A549 (cell line): ENCODE measurements around the gene PRR12. TPM values are rescaled to one million over a fixed set of nuclear protein-coding genes. Genes with fewer than 3 reads are reported as not detected.

Experiments used
- ATAC-seq, 2 experiments: fragments of 200-7000 bp in 1 of 2; fragments of >200 bp in 1 of 2; cut with Nextera tagmentation in 1 of 2; cut with Tn5 transposase in 1 of 2; 3 replicates each; pipeline versions ENCODE4 v1.8.0 to v1.9.1; 2018 to 2020; ENCODE audit warnings: mild to moderate bottlenecking in 1 of 2, moderate library complexity in 1 of 2
- CTCF ChIA-PET: fragments of 300-600 bp; sonication (Branson Sonifier 250); formaldehyde crosslinking; extraction: SDS; loops from one replicate; lab custom pipeline; 2021; ENCODE audit warnings: antibody characterized with exemption, inconsistent platforms; lab: Yijun Ruan, JAX
- POLR2A ChIA-PET: fragments of 350-600 bp; formaldehyde crosslinking; extraction: SDS; loops from one replicate; lab custom pipeline; 2021; ENCODE audit warnings: antibody characterized with exemption, inconsistent platforms; lab: Yijun Ruan, JAX
- DNase-seq, 2 experiments: peaks; one replicate each; pipeline versions ENCODE4 v3.0.0 to v3.0.0-alpha.2; 2011 to 2016; ENCODE audit warnings: low read depth in 1 of 2, low spot score in 1 of 2
- FAIRE-seq: peaks from 2 replicates; lab custom pipeline; 2011; peaks lifted over from hg19 to GRCh38; lab: Jason Lieb, UNC
- H3K27ac ChIP-seq, 2 experiments: fragments of >200 bp; sonication (Bioruptor Twin); formaldehyde crosslinking; 3 replicates each; pipeline ENCODE4 v1.5.1; 2016 to 2017
- H3K4me1 ChIP-seq: fragments of >200 bp; sonication (Bioruptor Twin); formaldehyde crosslinking; 3 replicates; pipeline ENCODE4 v1.6.1; 2016
- H3K4me2 ChIP-seq: fragments of >200 bp; sonication (Bioruptor Twin); formaldehyde crosslinking; 3 replicates; pipeline ENCODE4 v1.6.1; 2016
- H3K4me3 ChIP-seq: fragments of >200 bp; sonication (Bioruptor Twin); formaldehyde crosslinking; 3 replicates; pipeline ENCODE4 v1.5.1; 2016
- H3K9me3 ChIP-seq: fragments of >200 bp; sonication (Bioruptor Twin); formaldehyde crosslinking; 3 replicates; pipeline ENCODE4 v1.6.1; 2016
- BHLHE40 ChIP-seq: IDR thresholded peaks from 2 replicates; pipeline ENCODE4 v1.6.1; 2012; ENCODE audit warnings: low read depth, low read length, inconsistent platforms
- EHMT2 ChIP-seq: fragments of 200-600 bp; sonication (generic); IDR thresholded peaks from 2 replicates; pipeline ENCODE4 v1.6.1; 2016; ENCODE audit warnings: antibody characterized with exemption, low read depth, mild to moderate bottlenecking, moderate library complexity
- EP300 ChIP-seq, 2 experiments: fragments of >200 bp; sonication (Bioruptor Twin); formaldehyde crosslinking; IDR thresholded peaks; 2 replicates in 1 of 2; 3 replicates in 1 of 2; pipeline ENCODE4 v1.6.1; 2016 to 2017
- HEYL ChIP-seq: fragments of 250-450 bp; sonication (Bioruptor Pico); IDR thresholded peaks from 2 replicates; pipeline ENCODE4 v1.8.0; 2021; ENCODE audit warnings: mild to moderate bottlenecking, moderate library complexity
- HOXA7 ChIP-seq: fragments of 250-450 bp; sonication (Bioruptor Pico); IDR thresholded peaks from 2 replicates; pipeline ENCODE4 v1.5.0; 2020; ENCODE audit warnings: mild to moderate bottlenecking, moderate library complexity
- JUN ChIP-seq, 2 experiments: fragments of >200 bp; sonication (Bioruptor Twin); formaldehyde crosslinking; IDR thresholded peaks; 2 replicates in 1 of 2; 3 replicates in 1 of 2; pipeline ENCODE4 v1.6.1; 2016 to 2017
- PHF8 ChIP-seq: fragments of 200-600 bp; sonication (generic); IDR thresholded peaks from 2 replicates; pipeline ENCODE4 v1.6.1; 2016; ENCODE audit warnings: low read depth, mild to moderate bottlenecking, antibody characterized with exemption, moderate library complexity, borderline replicate concordance
- POLR2A ChIP-seq: IDR thresholded peaks from 2 replicates; pipeline ENCODE4 v1.6.1; 2012; ENCODE audit warnings: mild to moderate bottlenecking, low read length
- RFX5 ChIP-seq: fragments of 450-650 bp; IDR thresholded peaks from 2 replicates; pipeline ENCODE4 v1.7.1; 2014; ENCODE audit warnings: antibody characterized with exemption, mild to moderate bottlenecking, moderate library complexity
- RNF2 ChIP-seq: fragments of 200-600 bp; sonication (generic); IDR thresholded peaks from 2 replicates; pipeline ENCODE4 v1.6.1; 2016; ENCODE audit warnings: low read depth, mild to moderate bottlenecking, antibody characterized with exemption, moderate library complexity, borderline replicate concordance
- SREBF2 ChIP-seq: fragments of 450-650 bp; IDR thresholded peaks from 2 replicates; pipeline ENCODE4 v1.6.1; 2014; ENCODE audit warnings: mild to moderate bottlenecking, moderate library complexity
- TFCP2L1 ChIP-seq: fragments of 250-450 bp; sonication (Bioruptor Pico); IDR thresholded peaks from 2 replicates; pipeline ENCODE4 v1.5.0; 2021; ENCODE audit warnings: mild to moderate bottlenecking
- ZFP36 ChIP-seq: fragments of 450-650 bp; IDR thresholded peaks from 2 replicates; pipeline ENCODE4 v1.6.1; 2014; ENCODE audit warnings: borderline replicate concordance; ENCODE audit not compliant: partially characterized antibody
- WGBS: methylation state at CpG from one replicate; pipeline ENCODE4 v1.1.6; 2017; ENCODE audit errors: missing lambda C conversion rate; 5-methylcytosine and 5-hydroxymethylcytosine counted together
- polyA plus RNA-seq, 4 experiments: library from polyadenylated mRNA; depleted of rRNA in 3 of 4; stranded (reverse); fragments of >200 nt; fragmentation: RNase III in 1 of 4; extraction: RNeasy Plus Mini Kit Qiagen cat#74134 plus additional on column Dnase treatment in 1 of 4; gene quantifications; 2 replicates in 3 of 4; 3 replicates in 1 of 4; pipeline ENCODE4 v1.2.3, GENCODE V29; 2011 to 2017
- TF ChIP-seq, protein P1 (sequence below): IDR thresholded peaks from 2 replicates; pipeline ENCODE4 v1.6.1; 2012
- TF ChIP-seq, protein P2 (sequence below): fragments of 450-650 bp; IDR thresholded peaks from 2 replicates; pipeline ENCODE4 v1.6.1; 2014; ENCODE audit warnings: antibody characterized with exemption
- TF ChIP-seq, protein P3 (sequence below): IDR thresholded peaks from 2 replicates; pipeline ENCODE4 v1.6.1; 2012
- TF ChIP-seq, protein P4 (sequence below): fragments of 250-450 bp; sonication (Bioruptor Pico); IDR thresholded peaks from 2 replicates; pipeline ENCODE4 v1.5.0; 2021; ENCODE audit warnings: mild to moderate bottlenecking, moderate library complexity, borderline replicate concordance
- TF ChIP-seq, protein P5 (sequence below): fragments of >200 bp; sonication (Bioruptor Twin); formaldehyde crosslinking; IDR thresholded peaks from 3 replicates; pipeline ENCODE4 v1.6.1; 2016
- TF ChIP-seq, protein P6 (sequence below): fragments of 150-350 bp; IDR thresholded peaks from 2 replicates; pipeline ENCODE4 v1.6.1; 2014; ENCODE audit warnings: low read depth, mild to moderate bottlenecking, low read length

Gene PRR12
- polyA plus RNA-seq, 2 of the 4 experiments (the other 2 are of a cell fraction), result 0.78 to 15.6 TPM

DNA sequence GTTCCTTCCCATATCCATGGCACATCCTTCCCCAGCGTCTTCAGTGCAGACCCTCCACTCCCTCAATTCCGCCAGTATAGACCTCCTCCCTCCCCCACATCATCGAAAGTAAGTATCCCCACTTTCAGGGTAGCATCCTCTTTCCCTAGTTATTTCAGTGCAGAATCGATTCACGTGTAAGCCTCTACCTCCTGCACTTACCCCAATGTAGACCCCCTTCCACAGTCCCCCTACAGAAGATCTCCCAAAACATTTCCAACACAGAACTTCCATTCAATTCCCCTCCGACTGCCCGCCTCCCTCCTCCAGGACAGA lies 74.0 kb downstream of the PRR12 start:
- H3K9me3 ChIP-seq, result 0 out of 3 replicates have a peak, but pooled peaks cover 2% of the 10 kb centered on the region
- peak overlapping the region; percentile 65 for H3K4me3 ChIP-seq
- ATAC-seq (peak in 1 of 2 experiments; percentile 8; a peak in 3 of 6 replicates), DNase-seq (no peak), FAIRE-seq (no peak)
- H3K27ac ChIP-seq, result peak overlapping the region; percentile 79 to 86
- H3K4me1 ChIP-seq, result peaks cover 14% of the 10 kb centered on the region
- WGBS, result 3% methylated on average over 7 of the region's 7 CpGs
- CTCF ChIA-PET, result interaction anchor here (0.7 to 21.2 kb wide), 4 partner anchors 10 to 95 kb away, joined by 4 to 326 read pairs (median 62); partner anchors contain the start of genes PRMT1, RRAS and SCAF1
- TF ChIP-seq BHLHE40 (0 out of 2 replicates have a peak, but pooled peaks have one; percentile 6), RFX5 (no peak)
- H3K4me2 ChIP-seq, result peak overlapping the region; percentile 83
- POLR2A ChIA-PET, result interaction anchor here (0.6 to 2.6 kb wide), 7 partner anchors 11 to 212 kb away, joined by 4 to 41 read pairs (median 5); partner anchors contain the start of genes ALDH16A1, AP2A1, PRMT1 and RRAS

DNA sequence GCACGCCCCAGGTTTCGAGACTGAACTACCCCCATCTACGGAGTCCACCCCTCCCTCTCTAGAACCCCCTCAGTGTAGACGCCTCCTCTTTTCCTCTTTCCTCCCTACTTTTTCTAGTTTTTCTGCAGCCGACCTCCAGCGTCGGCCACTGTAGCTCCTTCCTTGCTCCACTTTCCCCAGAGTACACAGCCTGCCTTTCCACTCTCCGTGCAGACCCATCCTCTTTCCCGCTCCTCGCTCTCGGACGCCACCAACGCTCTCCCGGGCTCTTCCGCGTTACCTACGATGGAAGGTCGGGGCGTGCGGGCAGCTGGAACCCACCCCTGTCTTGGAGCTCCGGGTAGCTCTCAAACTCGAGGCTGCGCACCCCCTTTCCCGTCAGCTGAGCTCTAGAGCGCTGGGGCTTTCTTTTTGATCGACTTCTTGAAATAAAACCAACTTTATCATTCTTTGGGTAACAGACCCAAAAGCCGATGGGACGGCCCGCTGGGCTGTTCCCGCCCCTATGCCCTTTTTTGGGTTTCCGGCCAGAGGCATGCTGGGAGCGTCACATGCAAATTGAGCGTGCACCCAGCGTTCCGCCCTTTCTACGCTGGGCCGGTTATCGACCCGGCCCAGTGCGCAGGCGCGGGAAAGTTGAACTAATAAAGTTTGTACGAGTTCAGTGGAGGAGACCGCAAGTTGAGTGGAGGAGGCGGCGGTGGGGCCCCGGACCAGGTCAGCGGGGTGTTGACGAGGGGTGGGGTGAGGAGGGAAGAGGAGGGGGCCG lies 74.6 kb downstream of the PRR12 start, which contains the start of the genes BCL2L12 and IRF3:
BCL2L12 (plus strand) TSS at position 583 of the 769 bp plus-strand sequence. CDS start 760 bp downstream, outside the sequence.
IRF3 (minus strand) TSS at position 507 of the 769 bp plus-strand sequence. CDS start 1,019 bp downstream, outside the sequence.
- 1% methylated on average over 44 of the region's 50 CpGs for WGBS
- POLR2A ChIA-PET, result interaction anchor here (0.6 to 2.6 kb wide), 6 partner anchors 10 to 212 kb away, joined by 4 to 41 read pairs (median 12); partner anchors contain the start of genes ALDH16A1, AP2A1, PRMT1 and RRAS
- Histone ChIP-seq H3K4me2 (peak within 1 kb of the TSS; percentile 91), H3K9me3 (no peaks in the 10 kb centered on the region), H3K4me1 (peaks cover 14% of the 10 kb centered on the region), H3K4me3 (peak within 1 kb of the TSS; percentile 65)
- no peak for TF ChIP-seq TFCP2L1 (CRISPR knock-in tag)
- TF ChIP-seq EHMT2, result no peak
- peak; percentile 58; the same call in 1 of the 2 replicates for TF ChIP-seq PHF8
- no peak for TF ChIP-seq HEYL
- TF ChIP-seq, protein P1, sequence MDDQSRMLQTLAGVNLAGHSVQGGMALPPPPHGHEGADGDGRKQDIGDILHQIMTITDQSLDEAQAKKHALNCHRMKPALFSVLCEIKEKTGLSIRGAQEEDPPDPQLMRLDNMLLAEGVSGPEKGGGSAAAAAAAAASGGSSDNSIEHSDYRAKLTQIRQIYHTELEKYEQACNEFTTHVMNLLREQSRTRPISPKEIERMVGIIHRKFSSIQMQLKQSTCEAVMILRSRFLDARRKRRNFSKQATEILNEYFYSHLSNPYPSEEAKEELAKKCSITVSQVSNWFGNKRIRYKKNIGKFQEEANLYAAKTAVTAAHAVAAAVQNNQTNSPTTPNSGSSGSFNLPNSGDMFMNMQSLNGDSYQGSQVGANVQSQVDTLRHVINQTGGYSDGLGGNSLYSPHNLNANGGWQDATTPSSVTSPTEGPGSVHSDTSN, result 0 out of 2 replicates have a peak, but pooled peaks have one; percentile 2
- TF ChIP-seq, protein P2, sequence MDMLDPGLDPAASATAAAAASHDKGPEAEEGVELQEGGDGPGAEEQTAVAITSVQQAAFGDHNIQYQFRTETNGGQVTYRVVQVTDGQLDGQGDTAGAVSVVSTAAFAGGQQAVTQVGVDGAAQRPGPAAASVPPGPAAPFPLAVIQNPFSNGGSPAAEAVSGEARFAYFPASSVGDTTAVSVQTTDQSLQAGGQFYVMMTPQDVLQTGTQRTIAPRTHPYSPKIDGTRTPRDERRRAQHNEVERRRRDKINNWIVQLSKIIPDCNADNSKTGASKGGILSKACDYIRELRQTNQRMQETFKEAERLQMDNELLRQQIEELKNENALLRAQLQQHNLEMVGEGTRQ, result peak; percentile 38; the same call in 1 of the 2 replicates
- no peak for TF ChIP-seq HOXA7
- no peak for TF ChIP-seq SREBF2
- TF ChIP-seq, protein P3, sequence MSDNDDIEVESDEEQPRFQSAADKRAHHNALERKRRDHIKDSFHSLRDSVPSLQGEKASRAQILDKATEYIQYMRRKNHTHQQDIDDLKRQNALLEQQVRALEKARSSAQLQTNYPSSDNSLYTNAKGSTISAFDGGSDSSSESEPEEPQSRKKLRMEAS, result peak; percentile 23; the same call in 1 of the 2 replicates
- peak; percentile 96 for TF ChIP-seq ZFP36
- TF ChIP-seq, protein P4, sequence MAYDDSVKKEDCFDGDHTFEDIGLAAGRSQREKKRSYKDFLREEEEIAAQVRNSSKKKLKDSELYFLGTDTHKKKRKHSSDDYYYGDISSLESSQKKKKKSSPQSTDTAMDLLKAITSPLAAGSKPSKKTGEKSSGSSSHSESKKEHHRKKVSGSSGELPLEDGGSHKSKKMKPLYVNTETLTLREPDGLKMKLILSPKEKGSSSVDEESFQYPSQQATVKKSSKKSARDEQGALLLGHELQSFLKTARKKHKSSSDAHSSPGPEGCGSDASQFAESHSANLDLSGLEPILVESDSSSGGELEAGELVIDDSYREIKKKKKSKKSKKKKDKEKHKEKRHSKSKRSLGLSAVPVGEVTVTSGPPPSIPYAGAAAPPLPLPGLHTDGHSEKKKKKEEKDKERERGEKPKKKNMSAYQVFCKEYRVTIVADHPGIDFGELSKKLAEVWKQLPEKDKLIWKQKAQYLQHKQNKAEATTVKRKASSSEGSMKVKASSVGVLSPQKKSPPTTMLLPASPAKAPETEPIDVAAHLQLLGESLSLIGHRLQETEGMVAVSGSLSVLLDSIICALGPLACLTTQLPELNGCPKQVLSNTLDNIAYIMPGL, result no peak
- TF ChIP-seq POLR2A, result peak; percentile 45
- TF ChIP-seq, protein P5, sequence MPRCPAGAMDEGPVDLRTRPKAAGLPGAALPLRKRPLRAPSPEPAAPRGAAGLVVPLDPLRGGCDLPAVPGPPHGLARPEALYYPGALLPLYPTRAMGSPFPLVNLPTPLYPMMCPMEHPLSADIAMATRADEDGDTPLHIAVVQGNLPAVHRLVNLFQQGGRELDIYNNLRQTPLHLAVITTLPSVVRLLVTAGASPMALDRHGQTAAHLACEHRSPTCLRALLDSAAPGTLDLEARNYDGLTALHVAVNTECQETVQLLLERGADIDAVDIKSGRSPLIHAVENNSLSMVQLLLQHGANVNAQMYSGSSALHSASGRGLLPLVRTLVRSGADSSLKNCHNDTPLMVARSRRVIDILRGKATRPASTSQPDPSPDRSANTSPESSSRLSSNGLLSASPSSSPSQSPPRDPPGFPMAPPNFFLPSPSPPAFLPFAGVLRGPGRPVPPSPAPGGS, result peak; percentile 68; the same call in 1 of the 3 replicates
- TF ChIP-seq RNF2, result no peak
- peak in 1 of 2 experiments; percentile 83; a peak in 3 of 5 replicates for TF ChIP-seq JUN (IDR thresholded peaks at IDR 0.05)
- TF ChIP-seq EP300 (IDR thresholded peaks at IDR 0.05), result peak in 1 of 2 experiments; percentile 19; a peak in 1 of 5 replicates
- TF ChIP-seq, protein P6, sequence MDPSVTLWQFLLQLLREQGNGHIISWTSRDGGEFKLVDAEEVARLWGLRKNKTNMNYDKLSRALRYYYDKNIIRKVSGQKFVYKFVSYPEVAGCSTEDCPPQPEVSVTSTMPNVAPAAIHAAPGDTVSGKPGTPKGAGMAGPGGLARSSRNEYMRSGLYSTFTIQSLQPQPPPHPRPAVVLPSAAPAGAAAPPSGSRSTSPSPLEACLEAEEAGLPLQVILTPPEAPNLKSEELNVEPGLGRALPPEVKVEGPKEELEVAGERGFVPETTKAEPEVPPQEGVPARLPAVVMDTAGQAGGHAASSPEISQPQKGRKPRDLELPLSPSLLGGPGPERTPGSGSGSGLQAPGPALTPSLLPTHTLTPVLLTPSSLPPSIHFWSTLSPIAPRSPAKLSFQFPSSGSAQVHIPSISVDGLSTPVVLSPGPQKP, result peak; percentile 99
- TF ChIP-seq, all 56 proteins: peak for 10
- FAIRE-seq (peak; percentile 94), DNase-seq (peak; percentile 96 to 98), ATAC-seq (peak; percentile 75 to 87)
- peak within 1 kb of the TSS; percentile 79 to 86 for H3K27ac ChIP-seq
- CTCF ChIA-PET, result interaction anchor here (0.7 to 21.2 kb wide), 4 partner anchors 9 to 95 kb away, joined by 4 to 326 read pairs (median 62); partner anchors contain the start of genes PRMT1, RRAS and SCAF1
